Loucy (cell line): Measurements from ENCODE around the gene TLR9.

Experiments used
- H2AFZ ChIP-seq: fragments of 200-600 bp; sonication (generic); 2 replicates; pipeline ENCODE4 v1.6.0; 2016; ENCODE audit warnings: antibody characterized with exemption, mild to moderate bottlenecking, low read length, moderate library complexity
- H3F3A ChIP-seq: fragments of 200-600 bp; 2 replicates; pipeline ENCODE4 v1.6.0; 2016; ENCODE audit warnings: antibody characterized with exemption, low read depth, mild to moderate bottlenecking
- H3K27me3 ChIP-seq: fragments of 200-600 bp; sonication (generic); 2 replicates; pipeline ENCODE4 v1.6.1; 2014; ENCODE audit warnings: low read length, mild to moderate bottlenecking; ENCODE audit not compliant: insufficient read depth, poor library complexity, severe bottlenecking
- H3K36me3 ChIP-seq: fragments of 200-600 bp; sonication (generic); 2 replicates; pipeline ENCODE4 v1.6.1; 2016; ENCODE audit warnings: low read length; ENCODE audit not compliant: insufficient read depth
- H3K4me1 ChIP-seq: fragments of 200-600 bp; sonication (generic); 2 replicates; pipeline ENCODE4 v1.5.1; 2014; ENCODE audit warnings: low read length, mild to moderate bottlenecking; ENCODE audit not compliant: insufficient read depth, poor library complexity, severe bottlenecking
- H3K4me2 ChIP-seq: fragments of 200-600 bp; sonication (generic); 2 replicates; pipeline ENCODE4 v1.6.0; 2014; ENCODE audit warnings: antibody characterized with exemption, low read length, low read depth, mild to moderate bottlenecking; ENCODE audit not compliant: poor library complexity, severe bottlenecking
- H3K4me3 ChIP-seq: fragments of 200-600 bp; sonication (generic); 2 replicates; pipeline ENCODE4 v1.5.1; 2014; ENCODE audit warnings: low read length, mild to moderate bottlenecking, mixed read lengths; ENCODE audit not compliant: poor library complexity, severe bottlenecking
- H3K79me2 ChIP-seq: fragments of 200-600 bp; sonication (generic); 2 replicates; pipeline ENCODE4 v1.6.1; 2014; ENCODE audit warnings: low read length; ENCODE audit not compliant: insufficient read depth
- H3K9ac ChIP-seq: fragments of 200-600 bp; sonication (generic); 2 replicates; pipeline ENCODE4 v1.6.0; 2014; ENCODE audit warnings: mild to moderate bottlenecking, low read depth, low read length, moderate library complexity; ENCODE audit not compliant: poor library complexity, severe bottlenecking
- H3K9me2 ChIP-seq: fragments of 200-600 bp; sonication (generic); replicated peaks from 2 replicates; pipeline ENCODE4 v1.6.1; 2016; ENCODE audit warnings: low read depth, low read length, mixed read lengths
- H3K9me3 ChIP-seq: fragments of 200-600 bp; sonication (generic); 2 replicates; pipeline ENCODE4 v1.6.1; 2014; ENCODE audit warnings: mild to moderate bottlenecking, antibody characterized with exemption, low read length, low read depth; ENCODE audit not compliant: insufficient read depth
- H4K20me1 ChIP-seq: fragments of 200-600 bp; sonication (generic); 2 replicates; pipeline ENCODE4 v1.6.0; 2014; ENCODE audit warnings: antibody characterized with exemption, low read length, mild to moderate bottlenecking; ENCODE audit not compliant: insufficient read depth, poor library complexity, severe bottlenecking
- EZH2phosphoT487 ChIP-seq: fragments of 200-600 bp; IDR thresholded peaks from 2 replicates; pipeline ENCODE4 v1.6.1; 2018; ENCODE audit warnings: antibody characterized with exemption, mild to moderate bottlenecking, moderate library complexity, borderline replicate concordance
- TF ChIP-seq, protein P1 (sequence below): fragments of 200-600 bp; sonication (generic); conservative IDR thresholded peaks from 2 replicates; pipeline ENCODE4 v1.5.1; 2014; ENCODE audit warnings: mild to moderate bottlenecking, antibody characterized with exemption, low read length

TLR9 gene

DNA sequence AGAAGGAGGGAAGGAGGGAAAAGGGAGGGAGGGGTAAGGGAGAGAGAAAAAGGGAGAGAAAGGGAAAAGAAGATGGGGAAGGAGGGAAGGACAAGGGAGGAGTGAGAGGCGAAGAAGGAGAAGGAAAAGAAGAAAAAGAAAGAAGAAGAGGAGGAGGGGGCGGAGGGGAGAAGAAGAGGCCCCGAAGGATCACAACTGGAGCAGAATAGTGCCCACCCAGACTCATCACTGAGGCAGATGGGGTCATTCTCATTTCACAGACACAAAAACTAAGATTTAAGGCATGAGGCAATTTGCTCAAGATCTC is 30.2 kb downstream of the TLR9 start:
- no peaks in the 10 kb centered on the region for H3K27me3 ChIP-seq
- no peak overlapping the region for H3K4me2 ChIP-seq
- H2AFZ ChIP-seq = no peak overlapping the region
- no peak for TF ChIP-seq EZH2phosphoT487
- TF ChIP-seq, protein P1, sequence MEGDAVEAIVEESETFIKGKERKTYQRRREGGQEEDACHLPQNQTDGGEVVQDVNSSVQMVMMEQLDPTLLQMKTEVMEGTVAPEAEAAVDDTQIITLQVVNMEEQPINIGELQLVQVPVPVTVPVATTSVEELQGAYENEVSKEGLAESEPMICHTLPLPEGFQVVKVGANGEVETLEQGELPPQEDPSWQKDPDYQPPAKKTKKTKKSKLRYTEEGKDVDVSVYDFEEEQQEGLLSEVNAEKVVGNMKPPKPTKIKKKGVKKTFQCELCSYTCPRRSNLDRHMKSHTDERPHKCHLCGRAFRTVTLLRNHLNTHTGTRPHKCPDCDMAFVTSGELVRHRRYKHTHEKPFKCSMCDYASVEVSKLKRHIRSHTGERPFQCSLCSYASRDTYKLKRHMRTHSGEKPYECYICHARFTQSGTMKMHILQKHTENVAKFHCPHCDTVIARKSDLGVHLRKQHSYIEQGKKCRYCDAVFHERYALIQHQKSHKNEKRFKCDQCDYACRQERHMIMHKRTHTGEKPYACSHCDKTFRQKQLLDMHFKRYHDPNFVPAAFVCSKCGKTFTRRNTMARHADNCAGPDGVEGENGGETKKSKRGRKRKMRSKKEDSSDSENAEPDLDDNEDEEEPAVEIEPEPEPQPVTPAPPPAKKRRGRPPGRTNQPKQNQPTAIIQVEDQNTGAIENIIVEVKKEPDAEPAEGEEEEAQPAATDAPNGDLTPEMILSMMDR = no peak
- no peak overlapping the region for H3K4me3 ChIP-seq
- H3K36me3 ChIP-seq = no peaks in the 10 kb centered on the region
- H3K9me3 ChIP-seq = no peaks in the 10 kb centered on the region
- no peaks in the 10 kb centered on the region for H3K9me2 ChIP-seq
- H3K4me1 ChIP-seq = peaks cover 27% of the 10 kb centered on the region
- H3F3A ChIP-seq = no peaks in the 10 kb centered on the region
- H4K20me1 ChIP-seq = peaks cover 16% of the 10 kb centered on the region
- H3K9ac ChIP-seq = no peak overlapping the region
- H3K79me2 ChIP-seq = peaks cover 23% of the 10 kb centered on the region

DNA sequence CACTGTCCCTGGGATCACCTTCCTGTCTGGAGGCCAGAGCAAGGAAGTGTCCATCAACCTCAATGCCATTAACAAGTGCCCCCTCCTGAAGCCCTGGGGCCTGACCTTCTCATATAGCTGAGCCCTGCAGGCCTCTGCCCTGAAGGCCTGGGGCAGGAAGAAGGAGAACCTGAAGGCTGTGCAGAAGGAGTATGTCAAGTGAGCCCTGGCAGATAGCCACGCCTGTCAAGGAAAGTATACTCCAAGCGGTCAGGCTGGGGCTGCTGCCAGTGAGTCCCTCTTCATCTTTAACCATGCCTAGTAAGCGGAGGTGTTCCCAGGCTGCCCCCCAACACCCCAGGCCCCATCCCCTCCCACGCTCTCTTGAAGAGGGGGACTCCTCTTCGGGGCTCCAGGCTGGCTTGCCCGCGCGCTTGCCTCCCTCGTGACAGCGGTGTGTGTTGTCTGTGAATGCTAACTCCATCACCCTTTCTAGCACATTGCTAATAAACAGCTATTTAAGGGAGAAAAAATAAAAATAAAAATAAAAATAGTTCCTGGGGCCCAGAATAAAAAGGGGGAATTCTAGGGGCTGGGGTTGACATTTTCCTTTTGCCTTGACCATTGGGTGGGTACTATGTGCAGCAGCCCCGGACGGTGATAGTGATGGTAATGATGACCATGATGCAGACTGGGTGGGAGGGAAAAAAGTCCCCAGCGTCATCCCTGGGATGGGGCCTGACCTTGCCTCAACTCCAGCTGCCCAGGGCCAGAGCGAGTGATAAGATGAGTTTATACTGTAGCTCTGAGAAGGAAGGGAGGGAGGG is 30.8 kb downstream of the TLR9 start:
- no peak overlapping the region for H3K4me2 ChIP-seq
- H2AFZ ChIP-seq = no peak overlapping the region
- no peaks in the 10 kb centered on the region for H3K9me2 ChIP-seq
- no peaks in the 10 kb centered on the region for H3K27me3 ChIP-seq
- H3K9me3 ChIP-seq = no peaks in the 10 kb centered on the region
- H4K20me1 ChIP-seq = peaks cover 14% of the 10 kb centered on the region
- no peaks in the 10 kb centered on the region for H3F3A ChIP-seq
- peaks cover 18% of the 10 kb centered on the region for H3K79me2 ChIP-seq
- TF ChIP-seq, protein P1 = no peak
- no peak for TF ChIP-seq EZH2phosphoT487
- no peak overlapping the region for H3K9ac ChIP-seq
- no peaks in the 10 kb centered on the region for H3K36me3 ChIP-seq
- peaks cover 21% of the 10 kb centered on the region for H3K4me1 ChIP-seq
- no peak overlapping the region for H3K4me3 ChIP-seq

DNA sequence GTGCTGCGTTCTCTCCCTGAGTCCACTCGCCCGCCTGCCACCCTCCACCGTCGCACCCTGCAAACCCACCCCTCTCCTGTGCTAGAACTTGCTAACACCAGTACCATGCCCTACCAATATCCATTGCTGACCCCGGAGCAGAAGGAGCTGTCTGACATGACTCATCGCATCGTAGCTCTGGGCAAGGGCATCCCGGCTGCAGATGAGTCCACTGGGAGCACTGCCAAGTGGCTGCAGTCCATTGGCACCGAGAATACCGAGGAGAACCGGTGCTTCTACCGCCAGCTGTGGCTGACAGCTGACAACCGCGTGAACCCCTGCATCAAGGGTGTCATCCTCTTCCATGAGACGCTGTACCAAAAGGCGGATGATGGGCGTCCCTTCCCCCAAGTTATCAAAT is 32.4 kb downstream of the TLR9 start:
- Histone ChIP-seq H3K9ac (no peak overlapping the region), H3K9me2 (no peaks in the 10 kb centered on the region), H4K20me1 (no peaks in the 10 kb centered on the region)

More for the DNA sequence above, 32.4 kb downstream of the TLR9 start:
- Histone ChIP-seq H3K79me2 (peaks cover 1% of the 10 kb centered on the region), H3K4me3 (no peak overlapping the region), H2AFZ (no peak overlapping the region), H3K4me2 (no peak overlapping the region), H3K4me1 (peaks cover 8% of the 10 kb centered on the region), H3F3A (no peaks in the 10 kb centered on the region), H3K9me3 (no peaks in the 10 kb centered on the region), H3K36me3 (no peaks in the 10 kb centered on the region), H3K27me3 (no peaks in the 10 kb centered on the region)
- TF ChIP-seq, protein P1 = no peak
- TF ChIP-seq EZH2phosphoT487 = no peak
